Body of pancreas (tissue), 4 donors: Measurements from ENCODE around the gene TJP3.

ENCODE experiments used
- CTCF ChIP-seq, 7 experiments: fragments of 450-650 bp in 4 of 7; fragments of 200-600 bp in 3 of 7; sonication (generic) in 3 of 7; IDR thresholded peaks; one replicate each; pipeline ENCODE4 v1.5.1; 2016 to 2019; ENCODE audit warnings: antibody characterized with exemption in 7 of 7
- POLR2A ChIP-seq, 3 donors: fragments of 450-650 bp; IDR thresholded peaks; one replicate each; pipeline ENCODE4 v1.6.1; 2016; ENCODE audit warnings: antibody characterized with exemption in 3 of 3, mild to moderate bottlenecking in 2 of 3

GRCh38 chr19:3780786-3781304 lies 72.7 kb downstream of the TJP3 start:
- TF ChIP-seq CTCF (IDR thresholded peaks at IDR 0.05), result no peak
- TF ChIP-seq POLR2A (IDR thresholded peaks at IDR 0.05), result no peak
